ENCODE results near the gene CHGA.

The CHGA gene

GRCh38 chr14:92905667-92906066, 17.3 kb upstream of the CHGA start:
- H3K27ac ChIP-seq: no peak overlapping the region
- TF ChIP-seq ZFX (IDR thresholded peaks at IDR 0.05; ENCODE audit: borderline replicate concordance) (no peak), CTCF (IDR thresholded peaks at IDR 0.05) (no peak)

- TF ChIP-seq CTCF (IDR thresholded peaks at IDR 0.05) (no peak), ZFX (IDR thresholded peaks at IDR 0.05; ENCODE audit: borderline replicate concordance) (no peak)
Observed at GRCh38 chr14:92906420-92906819, 16.5 kb upstream of the CHGA start.

DNA sequence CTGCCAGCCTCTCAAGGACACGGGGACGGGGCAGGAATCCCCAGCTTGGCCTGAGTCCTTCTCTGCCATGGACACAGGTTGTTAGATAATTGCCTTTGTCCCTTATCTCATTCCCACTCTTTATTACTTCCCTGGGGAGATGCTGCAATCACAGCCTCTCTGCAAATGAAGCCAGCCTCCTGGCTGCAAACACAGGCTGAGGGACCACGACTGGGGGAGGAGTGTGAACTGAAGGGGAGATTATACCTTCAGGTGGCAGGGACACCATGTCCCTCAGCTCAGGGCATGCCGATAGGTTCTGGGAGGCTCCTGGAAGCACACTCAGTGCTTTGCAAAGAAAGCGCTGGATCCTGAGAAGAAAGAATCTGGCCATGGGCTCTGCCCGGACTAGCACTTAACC, 16.1 kb upstream of the CHGA start:
- TF ChIP-seq ZFX (IDR thresholded peaks at IDR 0.05; ENCODE audit: borderline replicate concordance) (no peak), CTCF (IDR thresholded peaks at IDR 0.05) (no peak)
- no peak overlapping the region for H3K27ac ChIP-seq

More at GRCh38 chr14:92906420-92906819, 16.5 kb upstream of the CHGA start:
- no peak overlapping the region for H3K27ac ChIP-seq

DNA sequence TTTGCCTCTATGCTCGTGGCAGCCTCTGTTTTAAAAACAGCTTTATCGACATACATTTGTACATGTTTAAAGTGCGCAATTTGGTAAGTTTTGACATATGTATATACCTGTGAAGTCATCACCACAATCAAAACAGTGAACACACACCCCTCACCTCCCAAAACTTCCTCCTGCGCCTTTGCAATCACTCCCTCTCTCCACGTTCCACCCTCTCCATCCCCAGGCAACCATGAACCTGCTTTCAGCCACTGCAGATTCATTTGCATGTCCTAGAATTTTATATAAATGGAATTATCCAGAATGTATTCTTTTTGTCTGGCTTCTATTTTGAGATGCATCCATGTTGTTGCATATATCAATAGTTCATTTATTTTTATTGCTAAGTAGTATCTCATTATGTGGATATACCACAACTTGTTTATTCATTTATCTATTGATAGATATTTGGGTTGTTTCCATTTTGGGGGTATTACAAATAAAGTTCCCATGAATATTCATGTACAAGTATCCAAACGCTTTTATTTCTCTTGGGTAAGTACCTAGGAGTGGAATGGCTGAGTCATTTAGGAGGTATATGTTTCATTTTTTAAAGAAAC, 15.5 kb upstream of the CHGA start:
- TF ChIP-seq CTCF (IDR thresholded peaks at IDR 0.05) (no peak), ZFX (IDR thresholded peaks at IDR 0.05; ENCODE audit: borderline replicate concordance) (no peak)
- H3K27ac ChIP-seq: no peak overlapping the region

- H3K27ac ChIP-seq: no peak overlapping the region
- TF ChIP-seq CTCF (IDR thresholded peaks at IDR 0.05) (no peak), ZFX (IDR thresholded peaks at IDR 0.05; ENCODE audit: borderline replicate concordance) (no peak)
Observed at GRCh38 chr14:92914087-92914656, 8.8 kb upstream of the CHGA start.

DNA sequence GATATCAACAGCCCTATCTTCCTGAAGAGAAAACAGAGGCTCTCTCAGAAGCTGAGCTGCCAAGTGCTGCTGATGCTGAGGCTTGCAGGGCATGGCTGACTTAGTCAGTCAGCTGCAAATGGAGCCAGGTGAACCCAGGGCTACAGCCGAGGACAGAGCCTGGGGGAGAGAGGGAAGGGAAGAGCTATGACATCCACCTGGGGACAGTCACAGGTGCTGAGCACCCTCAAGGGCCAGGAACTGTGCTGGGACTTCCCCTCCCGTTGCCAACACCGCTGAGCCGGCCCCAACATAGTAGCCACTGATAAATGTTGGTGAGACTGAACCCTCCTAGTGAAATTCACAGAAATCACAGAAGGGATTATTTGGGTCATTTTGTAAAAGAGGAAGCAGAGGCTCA, 6.7 kb upstream of the CHGA start:
- TF ChIP-seq ZFX (IDR thresholded peaks at IDR 0.05; ENCODE audit: borderline replicate concordance) (no peak), CTCF (IDR thresholded peaks at IDR 0.05) (no peak)
- H3K27ac ChIP-seq: no peak overlapping the region

- TF ChIP-seq ZFX (IDR thresholded peaks at IDR 0.05; ENCODE audit: borderline replicate concordance) (no peak), CTCF (IDR thresholded peaks at IDR 0.05) (no peak)
- H3K27ac ChIP-seq: no peak overlapping the region
Observed at GRCh38 chr14:92917041-92917940, 5.7 kb upstream of the CHGA start.
